Measurements from ENCODE around the gene VPS13D.
A peak's percentile ranks its signal among the peaks of the same experiment; 100 is the strongest.

DNA sequence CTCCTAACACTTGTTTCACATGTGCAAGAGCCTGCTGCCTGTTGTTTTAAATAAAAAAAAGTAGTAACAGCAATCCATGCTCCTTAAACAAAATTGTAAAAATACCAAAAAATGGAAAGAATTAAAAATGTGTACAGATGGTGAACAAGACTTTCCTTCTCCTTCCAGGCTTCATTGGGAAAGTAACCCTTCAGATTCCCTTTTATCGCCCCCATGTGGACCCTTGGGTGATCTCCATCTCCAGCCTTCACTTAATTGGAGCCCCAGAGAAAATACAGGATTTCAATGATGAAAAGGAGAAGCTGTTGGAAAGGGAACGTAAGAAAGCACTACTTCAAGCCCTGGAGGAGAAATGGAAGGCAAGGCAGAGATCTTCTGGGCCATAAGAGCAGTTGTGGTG lies 14.2 kb downstream of the VPS13D start:
- TF ChIP-seq, protein P1, sequence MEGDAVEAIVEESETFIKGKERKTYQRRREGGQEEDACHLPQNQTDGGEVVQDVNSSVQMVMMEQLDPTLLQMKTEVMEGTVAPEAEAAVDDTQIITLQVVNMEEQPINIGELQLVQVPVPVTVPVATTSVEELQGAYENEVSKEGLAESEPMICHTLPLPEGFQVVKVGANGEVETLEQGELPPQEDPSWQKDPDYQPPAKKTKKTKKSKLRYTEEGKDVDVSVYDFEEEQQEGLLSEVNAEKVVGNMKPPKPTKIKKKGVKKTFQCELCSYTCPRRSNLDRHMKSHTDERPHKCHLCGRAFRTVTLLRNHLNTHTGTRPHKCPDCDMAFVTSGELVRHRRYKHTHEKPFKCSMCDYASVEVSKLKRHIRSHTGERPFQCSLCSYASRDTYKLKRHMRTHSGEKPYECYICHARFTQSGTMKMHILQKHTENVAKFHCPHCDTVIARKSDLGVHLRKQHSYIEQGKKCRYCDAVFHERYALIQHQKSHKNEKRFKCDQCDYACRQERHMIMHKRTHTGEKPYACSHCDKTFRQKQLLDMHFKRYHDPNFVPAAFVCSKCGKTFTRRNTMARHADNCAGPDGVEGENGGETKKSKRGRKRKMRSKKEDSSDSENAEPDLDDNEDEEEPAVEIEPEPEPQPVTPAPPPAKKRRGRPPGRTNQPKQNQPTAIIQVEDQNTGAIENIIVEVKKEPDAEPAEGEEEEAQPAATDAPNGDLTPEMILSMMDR (IDR thresholded peaks at IDR 0.05), result peak in 1 of 4 experiments; percentile 7
- TF ChIP-seq POLR2A (IDR thresholded peaks at IDR 0.05), result no peak

All from uterus (tissue), 2 donors.